ENCODE measurements around the gene TRAPPC6A. TPM values are rescaled to one million over a fixed set of nuclear protein-coding genes. Genes with fewer than 3 reads are reported as not detected.

Gene TRAPPC6A
- total and polyA plus RNA-seq, 3 donors from 2014 or later, result 37.0 to 42.8 (median 38.7) TPM

DNA sequence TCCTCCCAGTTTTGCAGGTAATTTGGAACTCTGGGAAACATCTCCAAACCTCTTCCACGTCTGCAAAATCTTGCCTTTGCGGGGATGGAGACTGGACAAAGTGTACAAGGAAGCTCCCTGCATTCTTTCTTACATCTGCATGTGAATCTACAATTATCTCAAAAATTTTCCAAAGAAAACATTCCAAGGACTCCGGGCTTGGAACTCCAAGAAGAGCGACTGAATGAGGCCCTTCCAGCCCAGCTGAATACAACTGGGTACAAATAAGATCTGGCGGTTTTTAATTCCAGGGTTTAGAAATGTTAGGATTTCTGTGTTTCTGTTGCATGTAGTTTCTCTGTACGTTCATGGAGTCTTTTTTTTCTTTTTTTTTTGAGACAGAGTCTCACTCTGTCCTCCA lies 38.6 kb upstream of the TRAPPC6A start:
- WGBS, 2 donors, result 29 to 32% methylated on average over 6 of the region's 6 CpGs
- intact Hi-C loops (cut with DNase I; ENCODE audit: low total_unique reads), result no loop called here
- DNase-seq, result no peak
- Histone ChIP-seq H3K4me3 (no peak overlapping the region), H3K27ac (peak overlapping the region in 1 of 2 donors; percentile 37), H3K36me3 (ENCODE audit: low read depth, missing control alignments) (no peaks in the 10 kb centered on the region), H3K27me3 (no peaks in the 10 kb centered on the region), H3K4me1 (peaks cover 18% of the 10 kb centered on the region), H3K9me3 (no peaks in the 10 kb centered on the region)
- TF ChIP-seq, protein P1, sequence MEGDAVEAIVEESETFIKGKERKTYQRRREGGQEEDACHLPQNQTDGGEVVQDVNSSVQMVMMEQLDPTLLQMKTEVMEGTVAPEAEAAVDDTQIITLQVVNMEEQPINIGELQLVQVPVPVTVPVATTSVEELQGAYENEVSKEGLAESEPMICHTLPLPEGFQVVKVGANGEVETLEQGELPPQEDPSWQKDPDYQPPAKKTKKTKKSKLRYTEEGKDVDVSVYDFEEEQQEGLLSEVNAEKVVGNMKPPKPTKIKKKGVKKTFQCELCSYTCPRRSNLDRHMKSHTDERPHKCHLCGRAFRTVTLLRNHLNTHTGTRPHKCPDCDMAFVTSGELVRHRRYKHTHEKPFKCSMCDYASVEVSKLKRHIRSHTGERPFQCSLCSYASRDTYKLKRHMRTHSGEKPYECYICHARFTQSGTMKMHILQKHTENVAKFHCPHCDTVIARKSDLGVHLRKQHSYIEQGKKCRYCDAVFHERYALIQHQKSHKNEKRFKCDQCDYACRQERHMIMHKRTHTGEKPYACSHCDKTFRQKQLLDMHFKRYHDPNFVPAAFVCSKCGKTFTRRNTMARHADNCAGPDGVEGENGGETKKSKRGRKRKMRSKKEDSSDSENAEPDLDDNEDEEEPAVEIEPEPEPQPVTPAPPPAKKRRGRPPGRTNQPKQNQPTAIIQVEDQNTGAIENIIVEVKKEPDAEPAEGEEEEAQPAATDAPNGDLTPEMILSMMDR (IDR thresholded peaks at IDR 0.05), result no peak
- no peak for TF ChIP-seq POLR2A (IDR thresholded peaks at IDR 0.05)

DNA sequence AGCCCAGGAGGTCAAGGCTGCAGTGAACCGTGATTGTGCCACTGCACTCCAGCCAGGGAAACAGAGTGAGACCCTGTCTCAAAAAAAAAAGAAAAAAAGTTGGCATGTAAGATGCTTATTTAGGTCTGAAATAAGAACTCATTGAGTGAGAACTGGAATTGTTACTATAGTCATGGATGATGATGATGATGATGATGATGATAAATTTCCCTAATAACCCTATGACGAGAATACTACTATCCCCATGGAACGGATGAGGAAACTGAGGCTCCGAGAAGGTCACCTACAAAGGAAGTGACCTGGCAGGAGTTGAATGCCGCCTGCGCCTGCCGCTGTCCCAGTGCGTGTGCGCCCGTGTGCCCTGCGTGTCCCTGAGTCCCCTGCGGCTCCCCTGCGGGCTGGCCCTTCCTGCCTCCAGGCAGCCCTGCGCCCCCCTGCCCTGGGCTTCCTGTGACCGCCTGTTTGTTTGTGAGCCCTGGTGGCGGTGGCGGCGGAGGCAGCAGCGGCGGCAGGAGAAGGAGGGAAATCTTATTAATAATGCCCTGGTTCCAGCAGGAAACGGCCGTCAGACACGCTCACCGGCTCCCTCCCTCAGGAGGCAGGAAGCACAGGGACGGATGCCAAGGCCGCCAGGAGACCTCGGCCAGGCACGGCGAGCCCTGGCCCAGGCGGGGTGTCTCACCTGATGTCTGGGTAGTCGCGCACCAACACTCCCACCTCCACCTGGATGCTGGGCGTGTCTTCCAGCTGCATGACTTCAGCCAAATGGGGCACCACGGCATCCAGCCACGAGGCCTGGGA lies 37.6 kb upstream of the TRAPPC6A start:
- H3K4me3 ChIP-seq, result no peak overlapping the region
- no peaks in the 10 kb centered on the region for H3K9me3 ChIP-seq
- no peaks in the 10 kb centered on the region for H3K27me3 ChIP-seq
- 49 to 62% methylated on average over 26 to 35 of the region's 35 CpGs for WGBS, 2 donors
- intact Hi-C loops (cut with DNase I; ENCODE audit: low total_unique reads), result no loop called here
- peak overlapping the region in 1 of 2 donors; percentile 33 for H3K27ac ChIP-seq
- DNase-seq, result peak; percentile 29
- H3K4me1 ChIP-seq, result peaks cover 18% of the 10 kb centered on the region
- TF ChIP-seq, protein P1 (IDR thresholded peaks at IDR 0.05), result no peak
- no peak for TF ChIP-seq POLR2A (IDR thresholded peaks at IDR 0.05)
- H3K36me3 ChIP-seq (ENCODE audit: low read depth, missing control alignments), result no peaks in the 10 kb centered on the region

DNA sequence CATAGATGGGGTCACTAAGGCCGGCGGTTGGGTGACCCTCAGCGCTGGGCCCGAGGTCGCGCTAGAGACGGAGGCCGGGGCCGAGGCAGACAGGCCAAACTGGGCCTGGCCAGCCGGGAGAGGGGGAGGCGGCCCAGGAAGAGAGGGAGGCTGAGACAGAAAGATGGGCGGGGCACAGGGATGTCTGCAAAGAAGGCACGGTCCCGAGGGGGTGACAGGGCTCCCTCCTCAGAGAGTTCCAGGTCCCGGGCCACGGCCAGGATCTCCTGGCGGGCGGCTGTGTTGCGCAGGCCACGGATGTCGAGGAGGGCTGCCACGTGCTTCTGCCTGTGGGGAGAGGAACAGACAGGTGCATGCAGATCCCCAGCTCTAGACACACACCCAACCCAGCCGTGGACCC lies 35.0 kb upstream of the TRAPPC6A start:
- TF ChIP-seq, protein P1 (IDR thresholded peaks at IDR 0.05), result no peak
- no peak for TF ChIP-seq POLR2A (IDR thresholded peaks at IDR 0.05)
- intact Hi-C loops (cut with DNase I; ENCODE audit: low total_unique reads), result no loop called here
- no peak for DNase-seq
- WGBS, 2 donors, result 72 to 79% methylated on average over 23 of the region's 23 CpGs
- Histone ChIP-seq H3K27me3 (no peaks in the 10 kb centered on the region), H3K4me3 (no peak overlapping the region), H3K36me3 (ENCODE audit: low read depth, missing control alignments) (no peaks in the 10 kb centered on the region), H3K4me1 (peaks cover 18% of the 10 kb centered on the region), H3K9me3 (no peaks in the 10 kb centered on the region), H3K27ac (peak overlapping the region in 1 of 2 donors; percentile 50)

DNA sequence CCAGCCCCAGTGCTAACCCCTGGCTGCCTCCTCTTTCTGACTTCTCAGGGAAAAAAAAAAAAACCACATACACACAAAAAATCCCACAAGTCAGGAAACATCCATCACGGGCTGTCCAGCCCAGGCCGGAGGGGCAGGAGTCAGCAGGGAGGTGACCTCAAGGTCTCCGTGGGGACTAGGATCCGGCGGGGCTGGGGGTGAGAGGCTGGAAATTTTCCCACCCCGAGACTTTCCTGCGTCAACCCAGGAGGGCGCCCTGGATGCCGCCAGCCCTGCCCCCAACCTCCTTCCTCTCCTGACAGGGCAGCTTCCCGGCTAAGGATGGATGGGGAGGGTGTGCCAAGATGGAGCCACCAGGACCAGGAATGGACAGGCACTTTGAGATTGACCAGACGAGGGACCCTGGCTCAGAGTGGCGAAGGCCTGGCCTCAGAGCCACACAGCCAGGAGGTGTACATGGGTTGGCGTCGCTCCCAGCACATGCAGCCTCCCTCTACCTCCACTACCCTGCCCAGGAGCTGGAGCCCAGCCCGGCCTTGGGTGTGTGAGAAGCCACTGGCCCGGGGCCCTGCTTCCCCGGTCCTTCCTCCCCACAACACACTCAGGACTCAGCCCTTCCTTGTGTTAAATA lies 33.8 kb upstream of the TRAPPC6A start:
- H3K27ac ChIP-seq, result peak overlapping the region in 1 of 2 donors; percentile 50
- TF ChIP-seq POLR2A (IDR thresholded peaks at IDR 0.05), result no peak
- TF ChIP-seq, protein P1 (IDR thresholded peaks at IDR 0.05), result no peak
- no peaks in the 10 kb centered on the region for H3K27me3 ChIP-seq
- no peaks in the 10 kb centered on the region for H3K36me3 ChIP-seq (ENCODE audit: low read depth, missing control alignments)
- peaks cover 18% of the 10 kb centered on the region for H3K4me1 ChIP-seq
- intact Hi-C loops (cut with DNase I; ENCODE audit: low total_unique reads), result no loop called here
- no peaks in the 10 kb centered on the region for H3K9me3 ChIP-seq
- WGBS, 2 donors, result 44 to 45% methylated on average over 13 to 17 of the region's 17 CpGs
- DNase-seq, result peak; percentile 69
- H3K4me3 ChIP-seq, result no peak overlapping the region
